ENCODE results near the gene ISLR. TPM values are rescaled to one million over a fixed set of nuclear protein-coding genes. Genes with fewer than 3 reads are reported as not detected.

Gene ISLR
- total RNA-seq, 2 experiments from 2014 or later: not detected

- H3K36me3 Mint-ChIP-seq (ENCODE audit: low read depth): no peaks in the 10 kb centered on the region
- Histone ChIP-seq H3K36me3 (ENCODE audit: insufficient read depth, low read length) (no peaks in the 10 kb centered on the region), H3K27me3 (ENCODE audit: control insufficient read depth in 1 of 2, insufficient read depth in 2 of 2, low read length in 2 of 2) (no peaks in the 10 kb centered on the region), H3K4me3 (ENCODE audit: low read length) (no peak overlapping the region), H3K27ac (ENCODE audit: low read depth in 1 of 2, low read length in 2 of 2) (no peak overlapping the region), H3K9me3 (ENCODE audit: control insufficient read depth in 1 of 2, insufficient read depth in 1 of 2, low read length in 2 of 2) (no peaks in the 10 kb centered on the region), H3K4me1 (ENCODE audit: insufficient read depth, low read length) (no peaks in the 10 kb centered on the region)
- ChIA-PET CTCF (no interaction called here), POLR2A (no interaction called here)
- DNase-seq: no peak
- no peak overlapping the region for H3K27ac Mint-ChIP-seq
- H3K9me3 Mint-ChIP-seq: no peaks in the 10 kb centered on the region
- H3K4me1 Mint-ChIP-seq (ENCODE audit: low read depth): no peaks in the 10 kb centered on the region
- H3K27me3 Mint-ChIP-seq: peaks cover under 1% of the 10 kb centered on the region
- ATAC-seq (ENCODE audit: poor library complexity): no peak
- H3K4me3 Mint-ChIP-seq: no peak overlapping the region
- intact Hi-C loops (cut with DNase I, micrococcal nuclease): no loop called here
- no peak for TF ChIP-seq CTCF (IDR thresholded peaks at IDR 0.05)
Measured at GRCh38 chr15:74213858-74214284, 40.4 kb downstream of the ISLR start.

GRCh38 chr15:74214324-74215021 lies 41.0 kb downstream of the ISLR start:
- Mint-ChIP-seq H3K4me3 (no peak overlapping the region), H3K27me3 (peaks cover 5% of the 10 kb centered on the region), H3K4me1 (ENCODE audit: low read depth) (no peaks in the 10 kb centered on the region), H3K27ac (no peak overlapping the region), H3K9me3 (no peaks in the 10 kb centered on the region), H3K36me3 (ENCODE audit: low read depth) (no peaks in the 10 kb centered on the region)
- no peak for DNase-seq
- H3K4me1 ChIP-seq (ENCODE audit: insufficient read depth, low read length): no peaks in the 10 kb centered on the region
- H3K27ac ChIP-seq (ENCODE audit: low read depth in 1 of 2, low read length in 2 of 2): no peak overlapping the region
- POLR2A ChIA-PET: no interaction called here
- ATAC-seq (ENCODE audit: poor library complexity): no peak
- no peak overlapping the region for H3K4me3 ChIP-seq (ENCODE audit: low read length)
- H3K36me3 ChIP-seq (ENCODE audit: insufficient read depth, low read length): no peaks in the 10 kb centered on the region
- intact Hi-C loops (cut with DNase I, micrococcal nuclease): no loop called here
- no peaks in the 10 kb centered on the region for H3K27me3 ChIP-seq (ENCODE audit: control insufficient read depth in 1 of 2, insufficient read depth in 2 of 2, low read length in 2 of 2)
- CTCF ChIA-PET: no interaction called here
- no peaks in the 10 kb centered on the region for H3K9me3 ChIP-seq (ENCODE audit: control insufficient read depth in 1 of 2, insufficient read depth in 1 of 2, low read length in 2 of 2)
- no peak for TF ChIP-seq CTCF (IDR thresholded peaks at IDR 0.05)

GRCh38 chr15:74215958-74216357 lies 42.4 kb downstream of the ISLR start:
- Histone ChIP-seq H3K4me1 (ENCODE audit: insufficient read depth, low read length) (no peaks in the 10 kb centered on the region), H3K4me3 (ENCODE audit: low read length) (no peak overlapping the region), H3K9me3 (ENCODE audit: control insufficient read depth in 1 of 2, insufficient read depth in 1 of 2, low read length in 2 of 2) (no peaks in the 10 kb centered on the region), H3K27me3 (ENCODE audit: control insufficient read depth in 1 of 2, insufficient read depth in 2 of 2, low read length in 2 of 2) (no peaks in the 10 kb centered on the region), H3K27ac (ENCODE audit: low read depth in 1 of 2, low read length in 2 of 2) (no peak overlapping the region), H3K36me3 (ENCODE audit: insufficient read depth, low read length) (no peaks in the 10 kb centered on the region)
- no peak for TF ChIP-seq CTCF (IDR thresholded peaks at IDR 0.05)
- Mint-ChIP-seq H3K9me3 (no peaks in the 10 kb centered on the region), H3K4me3 (no peak overlapping the region), H3K27me3 (peaks cover 18% of the 10 kb centered on the region), H3K27ac (no peak overlapping the region), H3K36me3 (ENCODE audit: low read depth) (no peaks in the 10 kb centered on the region), H3K4me1 (ENCODE audit: low read depth) (no peaks in the 10 kb centered on the region)
- POLR2A ChIA-PET: no interaction called here
- DNase-seq (no peak), ATAC-seq (ENCODE audit: poor library complexity) (no peak)
- intact Hi-C loops (cut with DNase I, micrococcal nuclease): no loop called here
- CTCF ChIA-PET: no interaction called here
